GM18951 (cell line): Measurements from ENCODE around the gene PDIA4.

Source experiments
- POLR2A ChIP-seq: IDR thresholded peaks from 4 replicates; pipeline ENCODE4 v1.6.1; 2011; ENCODE audit warnings: mild to moderate bottlenecking; ENCODE audit not compliant: insufficient read length, insufficient read depth; ENCODE audit errors: extremely low read depth
- in situ Hi-C: fragments of 300-500 bp; cut with MboI; formaldehyde crosslinking; loops from one replicate; pipeline ENCODE4 v1.12.0; 2022; ENCODE audit warnings: low sequenced_read_pairs, mixed read lengths, inconsistent platforms; ENCODE audit not compliant: unreplicated experiment

PDIA4 gene

GRCh38 chr7:149003560-149004305 is 24.6 kb downstream of the PDIA4 start:
- in situ Hi-C loops: no loop called here
- TF ChIP-seq POLR2A: no peak

- TF ChIP-seq POLR2A: no peak
- in situ Hi-C loops: no loop called here
These were observed 25.3 kb downstream of the PDIA4 start for GRCh38 chr7:149003018-149003417.

GRCh38 chr7:149002604-149003003 is 25.7 kb downstream of the PDIA4 start:
- in situ Hi-C loops: no loop called here
- TF ChIP-seq POLR2A: no peak

- in situ Hi-C loops: no loop called here
- peak; percentile 23 for TF ChIP-seq POLR2A
These were observed 26.8 kb downstream of the PDIA4 start for GRCh38 chr7:149001427-149002068.

- in situ Hi-C loops: no loop called here
- TF ChIP-seq POLR2A: no peak
These were observed 27.3 kb downstream of the PDIA4 start for GRCh38 chr7:149000961-149001360.

GRCh38 chr7:148999192-148999591 is 29.1 kb downstream of the PDIA4 start:
- no peak for TF ChIP-seq POLR2A
- in situ Hi-C loops: no loop called here

- in situ Hi-C loops: no loop called here
- TF ChIP-seq POLR2A: no peak
These were observed 30.8 kb downstream of the PDIA4 start for GRCh38 chr7:148997497-148997896.

GRCh38 chr7:148994576-148994975 is 33.7 kb downstream of the PDIA4 start:
- TF ChIP-seq POLR2A: no peak
- in situ Hi-C loops: no loop called here

- no peak for TF ChIP-seq POLR2A
- in situ Hi-C loops: no loop called here
These were observed 35.1 kb downstream of the PDIA4 start for GRCh38 chr7:148993193-148993592.

- no peak for TF ChIP-seq POLR2A
- in situ Hi-C loops: no loop called here
These were observed 36.8 kb downstream of the PDIA4 start for GRCh38 chr7:148991536-148991935.

- TF ChIP-seq POLR2A: no peak
- in situ Hi-C loops: no loop called here
These were observed 40.4 kb downstream of the PDIA4 start for GRCh38 chr7:148987751-148988512.

GRCh38 chr7:148987010-148987750 is 41.1 kb downstream of the PDIA4 start:
- TF ChIP-seq POLR2A: peak; percentile 62
- in situ Hi-C loops: no loop called here

- no peak for TF ChIP-seq POLR2A
- in situ Hi-C loops: no loop called here
These were observed 41.6 kb downstream of the PDIA4 start for GRCh38 chr7:148986742-148987009.
